H1 (cell line): ENCODE data around the gene CCDC191. TPM values are rescaled to one million over a fixed set of nuclear protein-coding genes. Genes with fewer than 3 reads are reported as not detected.
A peak's percentile ranks its signal among the peaks of the same experiment; 100 is the strongest.

Experiments
- CTCF ChIA-PET: fragments of 300-600 bp; sonication (Branson Sonifier 250); formaldehyde crosslinking; loops from one replicate; lab custom pipeline; 2021; ENCODE audit not compliant: partially characterized antibody; lab: Charles Lee
- POLR2A ChIA-PET: fragments of 300-600 bp; sonication (Branson Sonifier 250); formaldehyde crosslinking; loops from one replicate; lab custom pipeline; 2021; ENCODE audit warnings: inconsistent platforms; ENCODE audit not compliant: partially characterized antibody; lab: Charles Lee
- DNase-seq, 2 experiments: peaks; one replicate each; pipeline versions ENCODE4 v3.0.0 to v3.0.0-alpha.2; 2010 to 2022; ENCODE audit warnings: low spot score in 2 of 2, low read depth in 1 of 2, mixed read lengths in 1 of 2
- FAIRE-seq: peaks from 2 replicates; lab custom pipeline; 2011; peaks lifted over from hg19 to GRCh38; lab: Jason Lieb, UNC
- H2AFZ ChIP-seq: 2 replicates; pipeline ENCODE4 v1.8.1; 2012; ENCODE audit warnings: low read length, inconsistent platforms
- H2AK5ac ChIP-seq: 2 replicates; pipeline ENCODE4 v1.6.1; 2013; ENCODE audit warnings: low read depth, low read length
- H2BK120ac ChIP-seq: replicated peaks from 2 replicates; pipeline ENCODE3; 2013; ENCODE audit warnings: low read depth, low read length, inconsistent platforms
- H2BK12ac ChIP-seq: 2 replicates; pipeline ENCODE4 v1.6.1; 2013; ENCODE audit warnings: low read depth, low read length
- H2BK15ac ChIP-seq: 2 replicates; pipeline ENCODE4 v1.6.1; 2013; ENCODE audit warnings: low read length
- H2BK20ac ChIP-seq: 2 replicates; pipeline ENCODE4 v1.6.1; 2013; ENCODE audit warnings: low read length
- H2BK5ac ChIP-seq: 2 replicates; pipeline ENCODE4 v1.6.1; 2013; ENCODE audit warnings: low read depth, low read length
- H3K14ac ChIP-seq: 2 replicates; pipeline ENCODE4 v1.6.1; 2013; ENCODE audit warnings: inconsistent platforms; ENCODE audit not compliant: insufficient read length
- H3K18ac ChIP-seq: 2 replicates; pipeline ENCODE4 v1.6.1; 2013; ENCODE audit warnings: low read length; ENCODE audit errors: extremely low read depth
- H3K23ac ChIP-seq: 2 replicates; pipeline ENCODE4 v1.6.1; 2013; ENCODE audit warnings: inconsistent platforms; ENCODE audit not compliant: insufficient read length
- H3K23me2 ChIP-seq: 2 replicates; pipeline ENCODE4 v1.6.1; 2013; ENCODE audit warnings: low read depth, low read length
- H3K27ac ChIP-seq: 2 replicates; pipeline ENCODE4 v1.6.1; 2011; ENCODE audit warnings: low read depth, low read length, inconsistent platforms
- H3K27me3 ChIP-seq, 4 experiments: replicated peaks in 1 of 4; 1 replicate in 1 of 4; 2 replicates in 3 of 4; pipeline versions ENCODE4 v1.6.1 to v1.8.1; 2011 to 2013; ENCODE audit warnings: low read length in 3 of 4, mild to moderate bottlenecking in 3 of 4, inconsistent platforms in 2 of 4, mixed read lengths in 2 of 4, moderate library complexity in 1 of 4; ENCODE audit not compliant: control insufficient read depth in 3 of 4, insufficient read depth in 3 of 4; ENCODE audit errors: extremely low read depth in 1 of 4
- H3K36me3 ChIP-seq, 4 experiments: 2 replicates each; pipeline versions ENCODE4 v1.6.1 to v1.8.1; 2011 to 2013; ENCODE audit warnings: mild to moderate bottlenecking in 4 of 4, low read length in 3 of 4, moderate library complexity in 2 of 4, control low read depth in 1 of 4, inconsistent platforms in 1 of 4; ENCODE audit not compliant: insufficient read depth in 4 of 4, control insufficient read depth in 2 of 4
- H3K4ac ChIP-seq: replicated peaks from 2 replicates; pipeline ENCODE3; 2013; ENCODE audit warnings: low read length, low read depth, mixed read lengths, inconsistent platforms; ENCODE audit not compliant: insufficient read length
- H3K4me1 ChIP-seq, 4 experiments: replicated peaks in 1 of 4; 1 replicate in 1 of 4; 2 replicates in 3 of 4; pipeline versions ENCODE4 v1.6.1 to v1.8.1; 2011 to 2013; ENCODE audit warnings: low read length in 3 of 4, inconsistent platforms in 2 of 4, mixed read lengths in 1 of 4; ENCODE audit not compliant: insufficient read depth in 4 of 4, control insufficient read depth in 3 of 4
- H3K4me2 ChIP-seq, 2 experiments: 2 replicates each; pipeline versions ENCODE4 v1.6.1 to v1.8.1; 2011 to 2013; ENCODE audit warnings: low read depth in 2 of 2, low read length in 2 of 2, control low read depth in 1 of 2, inconsistent platforms in 1 of 2, mild to moderate bottlenecking in 1 of 2; ENCODE audit not compliant: insufficient read depth in 1 of 2
- H3K4me3 ChIP-seq, 4 experiments: fragments of 200-600, 300-600 bp in 1 of 4; sonication (generic), shearing (Covaris generic), sonication (Bioruptor Twin) in 1 of 4; 2 replicates each; pipeline versions ENCODE4 v1.5.1 to v1.8.1; 2011 to 2016; ENCODE audit warnings: low read length in 4 of 4, low read depth in 3 of 4, control low read depth in 2 of 4, inconsistent platforms in 2 of 4, mild to moderate bottlenecking in 2 of 4, mixed read lengths in 1 of 4, moderate library complexity in 1 of 4; ENCODE audit not compliant: insufficient read depth in 2 of 4; ENCODE audit errors: extremely low read depth in 1 of 4
- H3K56ac ChIP-seq: replicated peaks from 2 replicates; pipeline ENCODE3; 2013; ENCODE audit warnings: low read depth, mild to moderate bottlenecking, mixed read lengths, low read length, inconsistent platforms; ENCODE audit not compliant: insufficient read length
- H3K79me1 ChIP-seq: 2 replicates; pipeline ENCODE4 v1.6.1; 2013; ENCODE audit warnings: low read depth, low read length, control low read depth
- H3K79me2 ChIP-seq, 2 experiments: 2 replicates each; pipeline versions ENCODE4 v1.6.1 to v1.8.1; 2012 to 2013; ENCODE audit warnings: low read length in 2 of 2, mild to moderate bottlenecking in 2 of 2, inconsistent platforms in 1 of 2; ENCODE audit not compliant: insufficient read depth in 2 of 2, control insufficient read depth in 1 of 2
- H3K9ac ChIP-seq, 4 experiments: replicated peaks in 1 of 4; 1 replicate in 1 of 4; 2 replicates in 3 of 4; pipeline versions ENCODE4 v1.6.1 to v1.8.1; 2011 to 2013; ENCODE audit warnings: low read depth in 3 of 4, low read length in 3 of 4, control low read depth in 2 of 4, mild to moderate bottlenecking in 2 of 4, moderate library complexity in 2 of 4, inconsistent platforms in 1 of 4; ENCODE audit errors: extremely low read depth in 1 of 4
- H3K9me3 ChIP-seq, 2 experiments: 2 replicates each; pipeline versions ENCODE4 v1.6.1 to v1.8.1; 2012 to 2013; ENCODE audit warnings: mild to moderate bottlenecking in 2 of 2, moderate library complexity in 2 of 2, control low read depth in 1 of 2, inconsistent platforms in 1 of 2, low read depth in 1 of 2, low read length in 1 of 2, mixed read lengths in 1 of 2; ENCODE audit not compliant: insufficient read depth in 2 of 2
- H4K20me1 ChIP-seq, 2 experiments: replicated peaks in 1 of 2; 2 replicates each; pipeline versions ENCODE3 to v1.8.1; 2011 to 2013; ENCODE audit warnings: inconsistent platforms in 2 of 2, low read length in 2 of 2, mild to moderate bottlenecking in 1 of 2; ENCODE audit not compliant: insufficient read depth in 2 of 2, control insufficient read depth in 1 of 2
- H4K5ac ChIP-seq: 2 replicates; pipeline ENCODE4 v1.6.1; 2013; ENCODE audit warnings: low read length, low read depth, mixed read lengths, inconsistent platforms; ENCODE audit not compliant: insufficient read length
- H4K8ac ChIP-seq: 2 replicates; pipeline ENCODE4 v1.8.0; 2013; ENCODE audit warnings: mild to moderate bottlenecking, moderate library complexity, low read length, inconsistent platforms; ENCODE audit not compliant: insufficient read depth; ENCODE audit errors: extremely low read depth
- H4K91ac ChIP-seq: replicated peaks from 2 replicates; pipeline ENCODE3; 2013; ENCODE audit warnings: low read length, mixed read lengths, inconsistent platforms; ENCODE audit not compliant: insufficient read length
- CHD2 ChIP-seq: IDR thresholded peaks from 2 replicates; pipeline ENCODE4 v1.6.1; 2012; ENCODE audit warnings: low read length, improper control_type of control experiment
- POLR2A ChIP-seq, 2 experiments: IDR thresholded peaks; 1 replicate in 1 of 2; 2 replicates in 1 of 2; pipeline ENCODE4 v1.6.1; 2011; ENCODE audit warnings: low read depth in 2 of 2, low read length in 2 of 2, mild to moderate bottlenecking in 2 of 2; ENCODE audit errors: control extremely low read depth in 1 of 2
- SAP30 ChIP-seq: fragments of 300-600 bp; sonication (generic); IDR thresholded peaks from 2 replicates; pipeline ENCODE4 v1.7.1; 2012; ENCODE audit warnings: low read length, moderate library complexity, mild to moderate bottlenecking, inconsistent platforms; ENCODE audit not compliant: insufficient read depth, insufficient replicate concordance
- WGBS, 2 experiments: shearing (Covaris generic) in 1 of 2; methylation state at CpG; one replicate each; pipeline versions ENCODE4 v1.1.6 to v1.1.7; 2013 to 2015; ENCODE audit warnings: low lambda C conversion rate in 2 of 2, mixed read lengths in 2 of 2, inconsistent platforms in 1 of 2, low coverage in 1 of 2, missing lambda C conversion rate in 1 of 2; ENCODE audit not compliant: insufficient replicate concordance in 2 of 2, insufficient coverage in 1 of 2, insufficient read length in 1 of 2; ENCODE audit errors: extremely low coverage in 1 of 2, missing lambda C conversion rate in 1 of 2; 5-methylcytosine and 5-hydroxymethylcytosine counted together
- polyA plus RNA-seq, 7 experiments: library from polyadenylated mRNA; depleted of rRNA in 3 of 7; stranded (reverse) in 5 of 7; unstranded in 2 of 7; fragments of >200 nt in 5 of 7; fragments of 200-250 nt in 2 of 7; gene quantifications; 1 replicate in 5 of 7; 2 replicates in 1 of 7; 4 replicates in 1 of 7; pipeline versions ENCODE4 v1.2.1 to v1.2.3, GENCODE V29; 2011 to 2013; ENCODE audit warnings: missing spikeins in 2 of 7, mixed read lengths in 2 of 7
- total RNA-seq: library from RNA; stranded (reverse); fragmentation: NEBNext Ultra II Directional; extraction: Animal tissue kit (Norgen Biotek cat#: 25700); gene quantifications from 2 replicates; pipeline ENCODE4 v1.2.1, GENCODE V29; 2021

Gene CCDC191
- total and polyA plus RNA-seq, 2 of the 8 experiments (the other 6 are each of a cell fraction or from before 2014, with no cell fraction given): 0.65 to 1.3 TPM

GRCh38 chr3:114057011-114057347 is 653 bp upstream of the CCDC191 start:
- peaks cover 3% of the 10 kb centered on the region; the same call in 1 of the 2 replicates for H3K23me2 ChIP-seq
- no peak overlapping the region for H2BK15ac ChIP-seq
- H3K27ac ChIP-seq: peak overlapping the region; percentile 86
- H3K4ac ChIP-seq: no peak overlapping the region
- peak overlapping the region; percentile 91; the same call in 1 of the 2 replicates for H4K8ac ChIP-seq
- TF ChIP-seq SAP30: peak; percentile 6
- TF ChIP-seq POLR2A (IDR thresholded peaks at IDR 0.05; ENCODE audit: control extremely low read depth in 1 of 2, low read depth in 2 of 2, low read length in 2 of 2): 0 out of 3 replicates have a peak, but pooled peaks of 1 of the 2 experiments have one; percentile 46
- no peak for TF ChIP-seq CHD2
- no peak overlapping the region for H3K56ac ChIP-seq
- peaks cover 0 to 5% (median 2%) of the 10 kb centered on the region in 4 experiments; a peak in 4 of 7 replicates for H3K4me1 ChIP-seq
- peak overlapping the region; percentile 45; the same call in 1 of the 2 replicates for H2BK12ac ChIP-seq
- H3K9me3 ChIP-seq: no peaks in the 10 kb centered on the region
- DNase-seq (no peak), FAIRE-seq (no peak)
- H3K79me1 ChIP-seq: peaks cover 4% of the 10 kb centered on the region
- H3K4me3 ChIP-seq: peak overlapping the region; percentile 65 to 97 (median 88)
- no peaks in the 10 kb centered on the region for H3K27me3 ChIP-seq
- ChIA-PET CTCF (no interaction called here), POLR2A (interaction anchor here (0.7 to 1.0 kb wide), 2 partner anchors 13 to 1521 kb away, joined by 3 read pairs; no protein-coding TSS in a partner anchor)
- peak overlapping the region; percentile 82 for H2BK5ac ChIP-seq
- WGBS, 2 experiments: 2% methylated on average over 8 of the region's 8 CpGs; no CpG with 5 or more reads in 1 of the 2 experiments
- H3K79me2 ChIP-seq: peaks cover 8 to 55% of the 10 kb centered on the region in 2 experiments
- H4K91ac ChIP-seq: peak overlapping the region; percentile 62
- H2AFZ ChIP-seq: peak overlapping the region; percentile 98
- H4K20me1 ChIP-seq: peaks cover 0 to 4% of the 10 kb centered on the region in 2 experiments
- no peak overlapping the region for H3K23ac ChIP-seq
- no peak overlapping the region for H4K5ac ChIP-seq
- no peak overlapping the region for H2BK20ac ChIP-seq
- H3K18ac ChIP-seq: no peak overlapping the region
- H3K36me3 ChIP-seq: no peaks in the 10 kb centered on the region; a peak in 1 of 8 replicates
- no peak overlapping the region for H2BK120ac ChIP-seq
- no peak overlapping the region for H2AK5ac ChIP-seq
- peak overlapping the region; percentile 80 to 97 (median 89) for H3K9ac ChIP-seq
- peak overlapping the region; percentile 47 to 83 for H3K4me2 ChIP-seq
- H3K14ac ChIP-seq: no peak overlapping the region
